Lower leg skin (tissue), 3 donors: Measurements from ENCODE around the gene TKFC.

Experiments used
- POLR2A ChIP-seq, 2 donors: fragments of 450-650 bp; IDR thresholded peaks; one replicate each; pipeline ENCODE4 v1.6.1; 2016 to 2017; ENCODE audit warnings: antibody characterized with exemption in 2 of 2, mild to moderate bottlenecking in 1 of 2, moderate library complexity in 1 of 2
- TF ChIP-seq, protein P1 (sequence below), 3 donors: fragments of 450-650 bp; IDR thresholded peaks; one replicate each; pipeline ENCODE4 v1.5.1; 2016; ENCODE audit warnings: antibody characterized with exemption in 3 of 3, mild to moderate bottlenecking in 3 of 3, moderate library complexity in 2 of 3

DNA sequence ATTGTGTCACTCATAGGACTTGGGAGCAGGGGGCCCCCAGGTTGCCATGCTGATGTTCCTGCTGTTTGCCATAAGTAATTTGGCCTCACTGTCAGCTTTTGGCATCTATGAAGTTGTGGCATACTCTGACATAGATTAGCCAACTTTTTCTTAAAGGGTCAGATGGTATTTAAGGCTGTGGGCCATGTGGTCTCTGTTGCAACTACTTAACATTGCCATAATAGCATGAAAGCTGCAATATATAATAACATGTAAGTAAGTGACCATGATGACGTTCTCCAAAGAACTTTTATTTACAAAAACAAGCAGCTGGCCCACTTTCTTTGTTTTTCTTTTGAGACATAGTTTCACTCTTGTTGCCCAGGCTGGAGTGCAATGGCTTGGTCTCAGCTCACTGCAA, 57.1 kb downstream of the TKFC start:
- TF ChIP-seq, protein P1, sequence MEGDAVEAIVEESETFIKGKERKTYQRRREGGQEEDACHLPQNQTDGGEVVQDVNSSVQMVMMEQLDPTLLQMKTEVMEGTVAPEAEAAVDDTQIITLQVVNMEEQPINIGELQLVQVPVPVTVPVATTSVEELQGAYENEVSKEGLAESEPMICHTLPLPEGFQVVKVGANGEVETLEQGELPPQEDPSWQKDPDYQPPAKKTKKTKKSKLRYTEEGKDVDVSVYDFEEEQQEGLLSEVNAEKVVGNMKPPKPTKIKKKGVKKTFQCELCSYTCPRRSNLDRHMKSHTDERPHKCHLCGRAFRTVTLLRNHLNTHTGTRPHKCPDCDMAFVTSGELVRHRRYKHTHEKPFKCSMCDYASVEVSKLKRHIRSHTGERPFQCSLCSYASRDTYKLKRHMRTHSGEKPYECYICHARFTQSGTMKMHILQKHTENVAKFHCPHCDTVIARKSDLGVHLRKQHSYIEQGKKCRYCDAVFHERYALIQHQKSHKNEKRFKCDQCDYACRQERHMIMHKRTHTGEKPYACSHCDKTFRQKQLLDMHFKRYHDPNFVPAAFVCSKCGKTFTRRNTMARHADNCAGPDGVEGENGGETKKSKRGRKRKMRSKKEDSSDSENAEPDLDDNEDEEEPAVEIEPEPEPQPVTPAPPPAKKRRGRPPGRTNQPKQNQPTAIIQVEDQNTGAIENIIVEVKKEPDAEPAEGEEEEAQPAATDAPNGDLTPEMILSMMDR (IDR thresholded peaks at IDR 0.05): no peak
- no peak for TF ChIP-seq POLR2A (IDR thresholded peaks at IDR 0.05)
